PC-3 (cell line): Measurements from ENCODE around the gene PIGX. TPM values are rescaled to one million over a fixed set of nuclear protein-coding genes. Genes with fewer than 3 reads are reported as not detected.

Experiments
- ATAC-seq: fragments of 200-7000 bp; cut with Tn5 transposase; 2 replicates; pipeline ENCODE4 v1.9.1; 2020; ENCODE audit warnings: mild to moderate bottlenecking, moderate library complexity
- BruUV-seq: library from RNA; stranded (reverse); fragments of 400-500 nt; replicated peaks from 2 replicates; lab custom pipeline; 2021; lab: Mats Ljungman, UMichigan
- CTCF ChIA-PET: fragments of 300-600 bp; sonication (Branson Sonifier 250); formaldehyde crosslinking; loops from one replicate; lab custom pipeline; 2022; ENCODE audit warnings: antibody characterized with exemption; lab: Charles Lee
- POLR2A ChIA-PET: fragments of 300-600 bp; sonication (Branson Sonifier 250); formaldehyde crosslinking; loops from one replicate; lab custom pipeline; 2022; ENCODE audit warnings: antibody characterized with exemption; ENCODE audit not compliant: unreplicated experiment; lab: Charles Lee
- DNase-seq: peaks from one replicate; pipeline ENCODE4 v3.0.0-alpha.2; 2015
- H2AFZ ChIP-seq: fragments of 300-600 bp; sonication (generic); 2 replicates; pipeline ENCODE4 v1.6.0; 2016; ENCODE audit warnings: antibody characterized with exemption, low read length
- H3F3A ChIP-seq: fragments of 300-600 bp; sonication (generic); one replicate; pipeline ENCODE4 v1.6.0; 2017; ENCODE audit warnings: antibody characterized with exemption, low read length, control low read depth, mild to moderate bottlenecking; ENCODE audit not compliant: unreplicated experiment
- H3K27ac ChIP-seq: fragments of 300-600 bp; sonication (generic); 2 replicates; pipeline ENCODE4 v1.5.1; 2016; ENCODE audit warnings: mild to moderate bottlenecking, low read length
- H3K27me3 ChIP-seq: fragments of 300-600 bp; sonication (generic); 2 replicates; pipeline ENCODE4 v1.6.1; 2016; ENCODE audit warnings: low read length, mixed read lengths
- H3K36me3 ChIP-seq: fragments of 300-600 bp; sonication (generic); 2 replicates; pipeline ENCODE4 v1.6.1; 2016; ENCODE audit warnings: low read depth, mixed run types, low read length, mixed read lengths
- H3K4me1 ChIP-seq: fragments of 300-600 bp; sonication (generic); 2 replicates; pipeline ENCODE4 v1.5.1; 2016; ENCODE audit warnings: low read length; ENCODE audit not compliant: insufficient read depth
- H3K4me2 ChIP-seq: fragments of 300-600 bp; sonication (generic); 2 replicates; pipeline ENCODE4 v1.6.0; 2016; ENCODE audit warnings: low read length
- H3K4me3 ChIP-seq: fragments of 300-600 bp; sonication (generic); 2 replicates; pipeline ENCODE4 v1.5.1; 2016; ENCODE audit warnings: mild to moderate bottlenecking, low read length, mixed read lengths
- H3K79me2 ChIP-seq: fragments of 300-600 bp; sonication (generic); 2 replicates; pipeline ENCODE4 v1.6.1; 2017; ENCODE audit warnings: low read length, mixed read lengths
- H3K9ac ChIP-seq: fragments of 300-600 bp; sonication (generic); 2 replicates; pipeline ENCODE4 v1.6.0; 2016; ENCODE audit warnings: mild to moderate bottlenecking, low read length
- H3K9me2 ChIP-seq: fragments of 300-600 bp; sonication (generic); replicated peaks from 2 replicates; pipeline ENCODE4 v1.6.1; 2016; ENCODE audit warnings: mixed run types, low read length, mixed read lengths
- H3K9me3 ChIP-seq: fragments of 300-600 bp; sonication (generic); 2 replicates; pipeline ENCODE4 v1.6.1; 2016; ENCODE audit warnings: low read length, mixed read lengths
- H4K20me1 ChIP-seq: fragments of 300-600 bp; sonication (generic); 2 replicates; pipeline ENCODE4 v1.6.1; 2016; ENCODE audit warnings: low read length, mixed read lengths
- EZH2 ChIP-seq: fragments of 300-600 bp; sonication (generic); IDR thresholded peaks from one replicate; pipeline ENCODE4 v1.6.1; 2017; ENCODE audit warnings: antibody characterized with exemption, mild to moderate bottlenecking, low read length; ENCODE audit not compliant: unreplicated experiment
- EZH2phosphoT487 ChIP-seq: fragments of 300-600 bp; sonication (generic); IDR thresholded peaks from 2 replicates; pipeline ENCODE4 v1.6.1; 2018; ENCODE audit warnings: mild to moderate bottlenecking, antibody characterized with exemption, low read length, borderline replicate concordance
- intact Hi-C: fragments of 100-400 bp; cut with micrococcal nuclease; formaldehyde crosslinking; loops from 2 replicates; pipeline ENCODE4 v1.9.0; 2023
- total RNA-seq: library from RNA; depleted of rRNA; stranded (reverse); fragments of >200 nt; gene quantifications from 2 replicates; pipeline ENCODE4 v1.2.3, GENCODE V29; 2014
- TF ChIP-seq, protein P1 (sequence below): fragments of 300-600 bp; sonication (generic); conservative IDR thresholded peaks from 2 replicates; pipeline ENCODE4 v1.5.1; 2017; ENCODE audit warnings: antibody characterized with exemption, low read depth, mild to moderate bottlenecking, low read length

The PIGX gene
- total RNA-seq, 1 experiment from 2014 or later = 22.5 TPM

DNA sequence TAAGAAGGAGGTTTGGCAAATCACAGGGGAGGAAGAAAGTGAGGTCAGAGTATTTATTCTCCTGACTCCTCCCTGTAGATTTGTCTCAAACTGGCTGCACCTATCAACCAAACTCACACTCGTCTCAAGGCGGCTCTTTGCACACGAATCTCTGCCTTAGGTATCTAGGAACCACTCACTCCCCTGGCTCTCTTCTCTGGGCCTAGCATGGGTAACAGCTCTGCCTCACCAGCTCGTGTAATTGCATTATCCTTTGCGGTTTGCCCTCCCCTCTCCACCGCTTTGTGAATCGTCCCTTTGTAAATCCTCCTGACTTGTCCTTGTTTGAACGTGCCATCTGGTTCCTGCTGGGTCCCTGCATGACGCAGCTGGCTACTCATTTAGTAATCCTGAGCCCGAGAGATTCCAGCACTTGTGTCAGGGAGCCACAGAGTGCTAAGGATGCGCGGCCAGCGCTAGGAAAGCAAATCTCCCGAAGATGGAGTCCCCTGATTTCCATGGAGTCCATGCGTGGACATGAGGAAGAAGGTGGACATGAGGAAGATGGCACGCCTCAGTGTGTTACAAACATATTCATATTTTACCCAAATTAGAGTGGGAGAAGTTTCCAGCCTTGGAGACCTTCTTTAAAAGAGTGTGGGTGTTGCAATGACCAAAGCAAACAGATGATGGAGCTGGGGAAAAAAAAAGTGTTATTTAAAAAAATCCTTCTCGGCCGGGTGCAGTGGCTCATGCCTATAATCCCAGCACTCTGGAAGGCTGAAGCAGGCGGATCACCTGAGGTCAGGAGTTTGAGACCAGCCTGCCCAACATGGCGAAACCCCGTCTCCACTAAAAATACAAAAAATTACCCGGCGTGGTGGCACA is 45.9 kb upstream of the PIGX start:
- H2AFZ ChIP-seq = 0 out of 2 replicates have a peak overlapping the region, but pooled peaks have one; percentile 34
- H3K4me3 ChIP-seq = no peak overlapping the region
- no peaks in the 10 kb centered on the region for H3K79me2 ChIP-seq
- peak; percentile 52 for ATAC-seq
- H3K4me2 ChIP-seq = no peak overlapping the region
- no TSS peak for BruUV-seq
- CTCF ChIA-PET = no interaction called here
- intact Hi-C loops = no loop called here
- no peaks in the 10 kb centered on the region for H4K20me1 ChIP-seq
- H3K36me3 ChIP-seq = no peaks in the 10 kb centered on the region
- no peaks in the 10 kb centered on the region for H3K9me2 ChIP-seq
- H3K4me1 ChIP-seq = no peaks in the 10 kb centered on the region
- POLR2A ChIA-PET = no interaction called here
- no peaks in the 10 kb centered on the region for H3K9me3 ChIP-seq
- H3F3A ChIP-seq = no peaks in the 10 kb centered on the region
- H3K27me3 ChIP-seq = no peaks in the 10 kb centered on the region
- no peak overlapping the region for H3K9ac ChIP-seq
- no peak overlapping the region for H3K27ac ChIP-seq
- DNase-seq = peak; percentile 40
- TF ChIP-seq EZH2 = no peak
- TF ChIP-seq EZH2phosphoT487 = no peak
- TF ChIP-seq, protein P1, sequence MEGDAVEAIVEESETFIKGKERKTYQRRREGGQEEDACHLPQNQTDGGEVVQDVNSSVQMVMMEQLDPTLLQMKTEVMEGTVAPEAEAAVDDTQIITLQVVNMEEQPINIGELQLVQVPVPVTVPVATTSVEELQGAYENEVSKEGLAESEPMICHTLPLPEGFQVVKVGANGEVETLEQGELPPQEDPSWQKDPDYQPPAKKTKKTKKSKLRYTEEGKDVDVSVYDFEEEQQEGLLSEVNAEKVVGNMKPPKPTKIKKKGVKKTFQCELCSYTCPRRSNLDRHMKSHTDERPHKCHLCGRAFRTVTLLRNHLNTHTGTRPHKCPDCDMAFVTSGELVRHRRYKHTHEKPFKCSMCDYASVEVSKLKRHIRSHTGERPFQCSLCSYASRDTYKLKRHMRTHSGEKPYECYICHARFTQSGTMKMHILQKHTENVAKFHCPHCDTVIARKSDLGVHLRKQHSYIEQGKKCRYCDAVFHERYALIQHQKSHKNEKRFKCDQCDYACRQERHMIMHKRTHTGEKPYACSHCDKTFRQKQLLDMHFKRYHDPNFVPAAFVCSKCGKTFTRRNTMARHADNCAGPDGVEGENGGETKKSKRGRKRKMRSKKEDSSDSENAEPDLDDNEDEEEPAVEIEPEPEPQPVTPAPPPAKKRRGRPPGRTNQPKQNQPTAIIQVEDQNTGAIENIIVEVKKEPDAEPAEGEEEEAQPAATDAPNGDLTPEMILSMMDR = no peak

DNA sequence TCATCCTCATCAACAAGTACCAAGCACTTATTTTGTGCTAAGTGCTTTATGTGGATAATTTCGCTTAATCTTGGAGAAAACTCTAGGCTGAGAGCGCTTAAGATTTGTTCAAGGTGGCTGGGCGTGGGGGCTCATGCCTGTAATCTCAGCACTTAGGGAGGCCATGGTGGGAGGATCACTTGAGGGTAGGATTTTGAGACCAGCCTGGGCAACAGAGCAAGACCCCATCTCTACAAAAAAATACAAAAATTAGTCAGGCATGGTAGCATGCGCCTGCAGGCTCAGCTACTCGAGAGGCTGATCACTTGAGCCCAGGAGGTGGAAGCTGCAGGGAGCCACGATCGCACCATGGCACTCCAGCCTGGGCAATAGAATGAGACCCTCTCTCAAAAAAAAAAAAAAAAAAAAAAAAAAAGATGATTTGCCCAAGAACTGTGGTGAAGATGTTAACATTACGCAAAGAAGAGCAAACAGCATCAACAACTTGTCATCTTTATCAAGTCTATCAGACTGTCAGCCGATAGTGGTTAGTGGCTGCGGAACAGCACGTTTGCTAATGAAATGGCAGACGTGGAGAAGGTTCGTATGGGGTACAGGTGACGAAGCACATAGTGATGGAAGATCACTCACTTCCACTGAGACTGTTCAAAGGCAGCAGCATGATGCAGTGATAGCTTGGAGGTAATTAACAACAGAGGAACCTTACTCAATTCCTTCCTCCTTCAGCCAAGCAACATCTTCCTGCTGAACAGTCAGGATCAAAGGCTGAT is 44.9 kb upstream of the PIGX start:
- Histone ChIP-seq H4K20me1 (no peaks in the 10 kb centered on the region), H3K9me3 (no peaks in the 10 kb centered on the region), H3K27ac (no peak overlapping the region), H3K4me1 (no peaks in the 10 kb centered on the region), H2AFZ (no peak overlapping the region), H3K79me2 (no peaks in the 10 kb centered on the region), H3K27me3 (no peaks in the 10 kb centered on the region), H3K4me2 (no peak overlapping the region), H3K9me2 (no peaks in the 10 kb centered on the region), H3K4me3 (no peak overlapping the region), H3K9ac (no peak overlapping the region), H3F3A (no peaks in the 10 kb centered on the region), H3K36me3 (no peaks in the 10 kb centered on the region)
- DNase-seq = no peak
- no peak for ATAC-seq
- no TSS peak for BruUV-seq
- intact Hi-C loops = no loop called here
- ChIA-PET CTCF (no interaction called here), POLR2A (no interaction called here)
- TF ChIP-seq, protein P1 = no peak
- TF ChIP-seq EZH2phosphoT487 (no peak), EZH2 (no peak)
